OCI-M1 (cell line): ENCODE results near the gene TLR1.

Experiments
- DNase-seq: peaks from one replicate; lab custom pipeline; 2025; lab: John Stamatoyannopoulos, UW

The TLR1 gene, protein sequence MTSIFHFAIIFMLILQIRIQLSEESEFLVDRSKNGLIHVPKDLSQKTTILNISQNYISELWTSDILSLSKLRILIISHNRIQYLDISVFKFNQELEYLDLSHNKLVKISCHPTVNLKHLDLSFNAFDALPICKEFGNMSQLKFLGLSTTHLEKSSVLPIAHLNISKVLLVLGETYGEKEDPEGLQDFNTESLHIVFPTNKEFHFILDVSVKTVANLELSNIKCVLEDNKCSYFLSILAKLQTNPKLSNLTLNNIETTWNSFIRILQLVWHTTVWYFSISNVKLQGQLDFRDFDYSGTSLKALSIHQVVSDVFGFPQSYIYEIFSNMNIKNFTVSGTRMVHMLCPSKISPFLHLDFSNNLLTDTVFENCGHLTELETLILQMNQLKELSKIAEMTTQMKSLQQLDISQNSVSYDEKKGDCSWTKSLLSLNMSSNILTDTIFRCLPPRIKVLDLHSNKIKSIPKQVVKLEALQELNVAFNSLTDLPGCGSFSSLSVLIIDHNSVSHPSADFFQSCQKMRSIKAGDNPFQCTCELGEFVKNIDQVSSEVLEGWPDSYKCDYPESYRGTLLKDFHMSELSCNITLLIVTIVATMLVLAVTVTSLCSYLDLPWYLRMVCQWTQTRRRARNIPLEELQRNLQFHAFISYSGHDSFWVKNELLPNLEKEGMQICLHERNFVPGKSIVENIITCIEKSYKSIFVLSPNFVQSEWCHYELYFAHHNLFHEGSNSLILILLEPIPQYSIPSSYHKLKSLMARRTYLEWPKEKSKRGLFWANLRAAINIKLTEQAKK

DNA sequence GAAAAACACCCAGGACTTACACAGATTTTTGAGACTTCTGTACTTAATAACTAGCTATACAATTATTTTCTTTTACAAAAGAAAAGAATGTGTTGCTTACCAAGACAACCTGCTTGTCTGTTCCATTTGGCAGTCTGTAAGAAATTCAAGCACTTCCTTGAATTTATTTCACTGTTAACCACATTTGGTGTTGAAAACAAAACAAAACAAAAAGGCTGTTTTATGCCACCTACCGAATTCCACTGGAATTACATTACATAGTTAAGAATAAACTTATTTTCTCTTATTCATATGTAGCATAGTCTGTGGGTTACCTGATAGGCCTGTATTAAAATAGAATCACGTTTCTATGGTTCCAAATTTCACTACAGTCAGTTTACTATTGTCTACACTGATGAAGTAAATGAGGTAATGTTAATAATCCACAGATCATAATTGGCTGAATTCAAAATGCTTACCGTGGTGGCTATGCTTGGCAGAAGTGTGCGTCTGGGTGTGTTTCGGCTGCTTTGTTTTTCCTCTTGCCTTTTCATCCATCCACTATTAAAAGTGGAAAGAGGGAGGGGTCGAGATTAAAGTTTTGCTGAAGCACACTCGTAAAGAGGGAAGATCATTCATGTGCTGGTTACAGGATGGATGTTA, at the start of gene TLR1:
TLR1 (minus strand) TSS at position 138 of the 642 bp plus-strand sequence. CDS start 5,960 bp downstream, outside the sequence.
- DNase-seq: peak; percentile 88

GRCh38 chr4:38846015-38846414, 41.4 kb upstream of the TLR1 start:
- DNase-seq: no peak

DNA sequence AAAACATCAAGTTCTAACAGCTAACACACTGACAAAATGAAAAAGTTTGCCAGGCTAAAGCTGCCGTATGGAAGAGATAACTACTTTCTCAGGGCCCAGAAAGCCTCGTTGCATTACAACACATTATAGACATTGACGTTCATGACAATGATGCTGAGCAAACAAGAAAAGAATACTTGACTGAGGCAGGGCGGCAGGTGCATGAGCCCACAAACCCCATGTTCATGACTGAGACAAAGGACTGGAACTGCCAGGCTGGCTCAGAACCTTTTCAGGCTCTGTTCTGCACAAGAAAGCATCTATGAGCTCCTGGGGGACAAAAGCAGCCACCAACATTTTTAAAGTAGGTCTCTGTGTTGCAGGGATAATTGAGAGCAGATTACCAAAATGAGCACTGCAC, 38.4 kb upstream of the TLR1 start:
- no peak for DNase-seq

DNA sequence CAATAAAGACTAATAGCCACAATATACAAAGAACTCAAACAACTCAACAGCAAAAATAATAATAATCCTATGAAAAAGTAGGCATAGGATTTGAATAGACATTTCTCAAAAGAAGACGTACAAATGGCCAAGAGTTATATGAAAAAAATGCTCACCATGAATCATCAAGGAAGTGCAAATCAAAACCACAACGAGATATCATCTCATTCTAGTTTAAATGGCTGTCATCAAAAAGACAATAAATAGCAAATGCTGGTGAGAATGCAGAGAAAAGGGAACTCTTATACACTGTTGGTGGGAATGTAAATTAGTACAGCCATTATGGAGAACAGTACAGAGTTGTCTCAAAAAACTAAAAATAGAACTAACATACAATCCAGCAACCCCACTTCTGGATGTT, 33.3 kb upstream of the TLR1 start:
- DNase-seq: peak; percentile 59

DNA sequence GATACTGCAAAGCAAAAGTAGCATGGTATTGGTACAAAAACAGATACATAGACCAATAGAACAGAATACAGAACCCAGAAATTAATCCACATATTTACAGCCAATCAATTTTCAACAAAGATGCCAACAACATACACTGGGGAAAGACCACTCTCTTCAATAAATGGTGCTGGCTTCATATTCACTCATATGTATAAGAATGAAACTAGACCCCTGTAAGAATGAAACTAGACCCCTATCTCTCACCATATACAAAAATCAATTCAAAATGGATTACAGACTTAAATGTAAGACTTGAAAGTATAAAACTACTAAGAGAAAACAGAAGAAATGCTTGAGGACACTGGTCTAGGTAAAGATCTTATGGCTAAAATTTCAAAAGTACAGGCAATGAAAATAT, 32.7 kb upstream of the TLR1 start:
- no peak for DNase-seq

DNA sequence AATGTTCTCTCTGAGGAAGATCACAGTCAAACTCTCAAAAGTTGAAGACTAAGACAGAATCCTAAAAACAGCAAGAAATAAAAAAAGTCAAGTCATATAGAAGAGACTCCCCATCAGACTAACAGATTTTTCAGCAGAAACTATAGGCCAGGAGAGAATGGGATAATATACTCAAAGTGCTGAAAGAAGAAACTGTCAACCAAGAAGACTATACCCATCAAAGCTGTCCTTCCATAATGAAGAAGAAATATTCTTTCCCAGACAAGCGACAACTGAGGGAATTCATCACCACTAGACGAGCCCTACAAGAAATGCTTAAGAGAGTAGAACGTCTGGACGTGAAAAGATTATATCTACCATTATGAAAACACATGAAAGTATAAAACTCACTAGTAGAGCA, 30.0 kb upstream of the TLR1 start:
- no peak for DNase-seq

- no peak for DNase-seq
Measured at GRCh38 chr4:38832624-38833528, 28.3 kb upstream of the TLR1 start.

GRCh38 chr4:38832206-38832605, 27.6 kb upstream of the TLR1 start:
- DNase-seq: no peak

GRCh38 chr4:38831653-38832052, 27.1 kb upstream of the TLR1 start:
- no peak for DNase-seq

GRCh38 chr4:38829237-38829636, 24.6 kb upstream of the TLR1 start:
- DNase-seq: no peak

DNA sequence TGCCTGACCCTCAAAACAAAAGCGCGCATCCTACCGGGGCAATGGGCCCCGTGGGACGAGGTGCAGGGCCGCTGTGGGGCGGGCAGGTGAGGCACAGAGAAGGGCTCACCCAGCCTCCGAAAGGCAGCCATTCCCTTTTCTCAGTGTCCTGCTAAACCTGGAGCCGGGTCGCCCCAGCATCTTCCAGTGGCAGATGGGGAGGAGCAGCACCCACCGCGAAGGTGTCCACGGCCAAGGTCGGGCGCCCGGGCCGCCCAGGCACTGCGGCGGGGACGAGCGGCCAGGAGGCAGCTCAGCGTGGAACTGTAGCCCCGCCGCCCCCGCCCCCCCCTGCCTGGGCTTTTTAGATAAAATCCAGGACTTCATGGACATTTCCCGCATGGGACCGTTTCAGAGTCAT, 19.2 kb upstream of the TLR1 start:
- DNase-seq: no peak

- peak; percentile 9 for DNase-seq
Measured at GRCh38 chr4:38822748-38823303, 18.2 kb upstream of the TLR1 start.

DNA sequence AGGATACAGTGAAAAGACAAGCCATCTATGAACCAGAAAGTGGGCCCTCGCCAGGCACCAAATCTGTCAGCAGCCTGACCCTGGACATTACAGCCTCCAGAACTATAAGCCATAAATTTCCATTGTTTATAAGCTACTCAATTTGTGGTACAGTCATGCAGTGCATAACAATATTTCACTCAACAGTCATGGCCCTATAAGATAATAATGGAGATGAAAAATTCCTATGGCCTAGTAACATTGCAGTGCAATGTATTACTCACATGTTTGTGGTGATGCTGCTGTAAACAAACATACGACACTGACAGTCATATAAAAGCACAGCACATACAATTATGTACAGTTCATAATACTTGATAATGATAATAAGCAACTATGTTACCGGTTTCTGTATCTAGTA, 17.1 kb upstream of the TLR1 start:
- no peak for DNase-seq

- DNase-seq: no peak
Measured at GRCh38 chr4:38820329-38821061, 15.9 kb upstream of the TLR1 start.

DNA sequence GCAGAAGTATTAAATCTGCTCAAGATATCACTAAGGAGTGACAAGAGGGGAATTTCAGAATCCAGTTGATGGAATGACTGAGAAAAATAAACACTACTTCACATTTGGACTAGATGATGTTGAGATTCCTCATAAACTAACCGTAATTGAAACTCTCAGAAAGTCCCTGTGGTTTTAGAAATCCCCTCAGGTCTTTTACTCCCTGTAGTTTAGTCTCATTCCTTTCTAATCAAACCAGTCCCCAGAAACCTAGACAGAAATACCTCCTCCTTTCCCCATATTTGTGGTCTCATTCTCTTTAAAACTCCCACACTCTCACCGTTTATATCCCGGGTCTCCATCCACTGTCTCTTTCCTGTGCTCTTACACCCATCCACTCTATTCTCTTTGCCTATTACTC, 15.0 kb upstream of the TLR1 start:
- DNase-seq: no peak

GRCh38 chr4:38818441-38818976, 13.9 kb upstream of the TLR1 start:
- DNase-seq: no peak

- DNase-seq: peak; percentile 93
Measured at GRCh38 chr4:38815885-38816782, 11.5 kb upstream of the TLR1 start.

DNA sequence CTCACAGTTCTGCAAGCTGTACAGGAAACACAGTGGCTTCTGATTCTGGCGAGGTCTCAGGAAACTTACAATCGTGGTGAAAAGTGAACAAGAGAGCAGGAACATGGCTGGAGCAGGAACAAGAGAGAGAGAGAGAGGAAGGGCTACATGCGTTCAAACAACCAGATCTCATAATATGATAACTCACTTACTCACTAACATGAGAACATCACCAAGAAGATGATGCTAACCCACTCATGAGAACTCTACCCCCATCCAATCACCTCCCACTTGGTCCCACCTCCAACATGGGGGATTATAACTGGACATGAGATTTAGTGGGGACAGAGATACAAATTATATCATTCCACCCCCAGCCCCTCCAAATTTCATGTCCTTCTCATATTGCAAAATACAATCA, 9.8 kb upstream of the TLR1 start:
- DNase-seq: no peak

GRCh38 chr4:38811297-38811696, 6.7 kb upstream of the TLR1 start:
- DNase-seq: no peak
